HG02642 (cell line): ENCODE results near the gene PCCA.
"Not testable (repeated sequence)": the region's sequence is repeated elsewhere in the genome, so short reads cannot be mapped to it uniquely, and the experiment has no call there.

Source experiments
- ATAC-seq: cut with Tn5 transposase; IDR thresholded peaks from one replicate; pipeline ENCODE4 v1.9.1; 2021; ENCODE audit warnings: mild to moderate bottlenecking; ENCODE audit not compliant: unreplicated experiment, poor library complexity

The PCCA gene

GRCh38 chr13:100231176-100231575 is 142.3 kb downstream of the PCCA start:
- ATAC-seq, result no peak

DNA sequence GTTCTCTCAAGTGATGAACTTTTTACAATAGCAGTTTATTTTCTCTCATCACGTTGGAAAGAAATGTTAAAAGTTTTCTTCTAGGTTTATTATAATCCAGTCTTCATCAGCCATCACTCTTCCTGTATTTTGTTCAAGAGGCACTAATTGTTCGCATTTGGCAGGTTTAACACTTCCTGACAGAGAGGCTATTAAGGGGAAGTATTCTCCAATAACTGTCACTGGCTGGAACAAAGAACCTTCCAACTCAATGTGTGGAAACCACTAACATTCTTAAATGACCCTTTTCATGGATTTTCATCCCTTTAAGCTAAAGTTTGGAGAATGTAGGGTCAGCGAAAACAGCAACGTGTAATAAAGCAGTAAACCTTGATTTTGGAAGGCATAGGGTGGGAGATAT is 145.1 kb downstream of the PCCA start:
- ATAC-seq, result no peak

DNA sequence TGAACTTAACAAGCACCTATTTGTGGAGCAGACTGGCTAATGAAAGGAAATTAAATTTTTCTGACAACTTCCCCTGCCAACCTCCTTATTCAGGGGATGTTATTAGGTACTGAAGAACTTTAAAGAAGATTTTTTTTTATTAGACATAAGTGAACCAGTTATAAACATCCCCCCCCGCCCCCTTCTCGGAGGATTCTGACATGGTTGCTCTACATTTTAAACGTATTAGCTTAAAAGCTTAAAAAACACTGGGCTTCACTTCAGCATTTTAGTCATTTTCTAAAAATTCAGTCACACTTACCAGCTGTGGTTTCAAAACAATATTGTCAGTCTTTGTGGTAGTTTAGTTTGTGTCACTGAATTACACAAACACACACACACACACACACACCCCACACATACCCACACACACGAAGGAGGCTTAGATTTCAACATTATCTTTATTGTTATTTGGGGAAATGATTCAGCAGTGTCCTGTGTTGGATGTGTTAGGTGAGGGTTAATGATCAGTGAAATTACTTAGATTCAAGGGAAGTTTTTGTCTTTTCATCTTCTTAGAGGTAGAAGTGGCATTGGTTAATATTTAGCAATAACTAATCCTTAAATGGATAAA is 145.7 kb downstream of the PCCA start:
- no peak for ATAC-seq

GRCh38 chr13:100235311-100235901 is 146.5 kb downstream of the PCCA start:
- no peak for ATAC-seq

- ATAC-seq, result no peak
Measured at GRCh38 chr13:100240109-100240779, 151.4 kb downstream of the PCCA start.

DNA sequence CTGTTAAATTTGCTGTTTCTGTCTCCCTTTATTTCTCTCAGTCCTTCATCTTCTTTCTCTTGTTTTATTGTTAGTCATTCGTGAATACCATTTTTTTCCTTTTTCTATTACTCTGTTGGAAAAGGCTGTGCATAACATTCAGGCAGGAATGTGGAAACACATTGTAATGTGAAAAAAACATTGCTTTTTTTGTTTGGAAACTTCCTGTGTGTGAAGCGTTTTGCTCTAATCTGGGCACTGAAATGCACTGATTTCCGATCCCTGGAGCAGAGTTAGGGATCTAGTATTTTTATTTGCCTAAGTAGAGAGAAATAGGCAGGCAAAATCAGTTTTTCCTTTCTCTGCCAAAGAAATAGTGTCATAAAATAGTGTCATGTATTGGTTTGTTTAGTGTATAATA is 155.5 kb downstream of the PCCA start:
- ATAC-seq, result no peak

- ATAC-seq, result no peak
Measured at GRCh38 chr13:100245104-100245503, 156.2 kb downstream of the PCCA start.

- no peak for ATAC-seq
Measured at GRCh38 chr13:100247937-100248336, 159.0 kb downstream of the PCCA start.

- ATAC-seq, result no peak
Measured at GRCh38 chr13:100254002-100254401, 165.1 kb downstream of the PCCA start.

DNA sequence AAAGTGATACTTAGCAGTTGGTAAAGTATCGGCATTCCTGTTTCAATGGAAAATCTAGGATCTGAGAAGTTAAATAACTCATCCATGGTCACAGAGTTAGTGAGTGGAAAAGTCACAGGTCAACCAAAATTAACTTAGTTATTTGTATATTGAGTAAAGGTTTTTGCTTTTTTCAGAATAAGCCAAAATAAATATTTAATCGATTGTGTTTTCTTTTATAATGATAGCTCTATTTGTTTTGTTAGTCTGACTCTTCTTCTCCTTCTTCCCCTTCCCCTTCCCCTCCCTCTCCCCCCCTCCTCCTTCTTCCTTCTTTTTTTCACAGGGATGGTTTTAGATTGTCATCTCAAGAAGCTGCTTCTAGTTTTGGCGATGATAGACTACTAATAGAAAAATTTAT is 173.5 kb downstream of the PCCA start:
- ATAC-seq, result no peak

- no peak for ATAC-seq
Measured at GRCh38 chr13:100266026-100266425, 177.1 kb downstream of the PCCA start.

DNA sequence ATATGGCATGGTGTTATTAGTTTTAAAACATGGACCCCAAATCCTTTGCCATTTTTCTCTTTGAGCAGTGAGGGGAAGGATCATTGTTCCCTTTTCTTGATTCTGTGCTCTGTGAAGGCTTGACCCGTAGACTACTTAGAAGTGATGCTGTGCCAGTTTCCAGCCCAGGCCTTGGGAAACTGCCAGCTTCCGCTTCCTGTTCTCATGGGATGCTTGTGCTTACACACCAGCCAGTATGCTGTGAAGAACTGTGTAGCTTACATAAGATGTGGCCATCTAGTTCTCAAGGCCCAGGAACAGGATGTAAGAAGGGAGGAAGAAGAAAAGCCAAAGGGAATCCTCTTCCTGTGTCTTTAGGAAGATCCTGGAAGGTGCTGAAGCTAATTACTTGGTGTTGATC is 180.9 kb downstream of the PCCA start:
- no peak for ATAC-seq

GRCh38 chr13:100273138-100273537 is 184.2 kb downstream of the PCCA start:
- no peak for ATAC-seq

DNA sequence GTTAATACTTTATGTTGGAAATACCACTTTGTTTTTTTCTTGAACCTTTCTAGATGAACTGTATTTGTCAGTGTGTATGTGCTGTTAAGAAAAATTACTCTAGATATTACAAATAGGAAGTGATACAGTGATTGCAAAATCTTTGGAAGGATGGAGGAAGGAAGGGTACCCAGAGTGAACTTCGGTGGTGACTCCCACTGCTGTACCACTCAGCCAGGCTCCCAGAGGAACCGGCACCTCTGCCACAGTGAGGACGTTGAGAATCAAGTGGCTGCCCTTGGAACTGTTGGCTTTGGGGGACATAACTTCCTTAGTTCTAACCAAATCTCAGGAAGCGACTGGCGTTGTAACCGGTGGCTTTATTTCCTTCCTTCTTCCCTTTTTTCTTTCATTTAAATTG is 184.7 kb downstream of the PCCA start:
- no peak for ATAC-seq

- no peak for ATAC-seq
Measured at GRCh38 chr13:100274942-100275506, 186.1 kb downstream of the PCCA start.

DNA sequence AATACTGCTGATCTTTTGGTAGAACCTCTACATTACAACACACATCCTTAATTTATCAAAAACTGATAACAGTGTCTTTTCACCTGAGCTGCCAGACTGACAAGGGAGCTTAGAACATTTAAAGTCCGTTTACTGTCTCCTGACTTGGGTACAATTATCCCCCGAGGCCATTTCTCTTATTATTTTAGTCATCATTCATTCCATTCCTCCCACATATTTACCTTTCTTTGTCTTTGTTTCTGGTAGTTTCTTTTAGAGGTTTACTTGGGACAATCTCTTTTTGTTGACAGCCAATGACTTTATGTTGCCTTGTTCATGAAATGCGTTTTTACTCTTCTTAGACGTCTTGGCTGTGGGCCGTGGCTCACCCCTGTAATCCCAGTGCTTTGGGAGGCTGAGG is 186.9 kb downstream of the PCCA start:
- ATAC-seq, result no peak

DNA sequence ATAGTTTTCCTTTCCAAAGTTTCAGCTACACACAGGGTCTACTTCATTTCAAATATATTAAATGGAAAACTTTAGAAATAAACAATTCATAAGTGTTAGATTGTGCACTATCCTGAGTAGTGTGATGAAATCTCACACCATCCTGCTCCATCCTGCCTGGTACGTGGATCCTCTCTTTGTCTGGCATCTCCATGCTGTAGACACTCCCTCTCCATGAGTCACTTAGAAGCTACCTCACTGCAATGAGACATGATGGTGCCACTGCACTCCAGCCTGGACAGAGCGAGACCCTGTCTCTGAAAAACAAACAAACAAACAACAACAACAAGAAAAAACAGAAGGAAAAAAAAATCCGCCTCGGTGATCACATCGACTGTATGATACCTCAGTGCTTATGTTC is 191.8 kb downstream of the PCCA start:
- ATAC-seq, result no peak

DNA sequence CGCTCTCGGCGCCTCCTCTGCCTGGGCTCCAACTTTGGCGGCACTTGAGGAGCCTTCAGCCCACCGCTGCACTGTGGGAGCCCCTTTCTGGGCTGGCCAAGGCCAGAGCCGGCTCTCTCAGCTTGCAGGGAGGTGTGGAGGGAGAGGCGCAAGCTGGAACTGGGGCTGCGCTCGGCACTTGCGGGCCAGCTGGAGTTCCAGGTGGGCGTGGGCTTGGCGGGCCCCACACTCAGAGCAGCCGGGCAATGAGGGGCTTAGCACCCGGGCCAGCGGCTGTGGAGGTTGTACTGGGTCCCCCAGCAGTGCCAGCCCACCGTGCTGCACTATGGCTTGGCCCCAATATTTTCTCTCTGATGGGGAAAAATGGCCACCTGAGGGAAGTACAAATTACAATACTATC is 193.4 kb downstream of the PCCA start:
- not testable (repeated sequence) for ATAC-seq

GRCh38 chr13:100290165-100290801 is 201.4 kb downstream of the PCCA start:
- no peak for ATAC-seq

DNA sequence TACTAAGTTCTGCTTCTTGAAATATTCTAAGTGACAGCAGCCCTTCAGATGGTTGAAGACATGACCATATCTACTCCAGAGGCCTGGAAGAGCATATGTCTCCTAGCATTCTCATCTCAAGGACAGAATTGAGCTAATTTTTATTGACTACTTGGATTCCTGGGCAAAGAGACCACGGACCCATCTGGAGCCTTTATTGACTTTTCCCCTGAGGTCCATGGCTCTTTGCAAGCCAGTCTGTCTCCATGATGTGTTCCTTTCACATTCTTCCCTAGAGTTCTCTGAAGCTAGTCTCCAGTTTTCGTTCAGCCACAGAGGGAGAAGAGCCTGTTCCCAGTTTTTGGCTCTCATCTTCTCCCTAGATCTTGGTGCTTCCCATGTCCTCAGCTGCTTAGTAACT is 202.7 kb downstream of the PCCA start:
- ATAC-seq, result no peak

DNA sequence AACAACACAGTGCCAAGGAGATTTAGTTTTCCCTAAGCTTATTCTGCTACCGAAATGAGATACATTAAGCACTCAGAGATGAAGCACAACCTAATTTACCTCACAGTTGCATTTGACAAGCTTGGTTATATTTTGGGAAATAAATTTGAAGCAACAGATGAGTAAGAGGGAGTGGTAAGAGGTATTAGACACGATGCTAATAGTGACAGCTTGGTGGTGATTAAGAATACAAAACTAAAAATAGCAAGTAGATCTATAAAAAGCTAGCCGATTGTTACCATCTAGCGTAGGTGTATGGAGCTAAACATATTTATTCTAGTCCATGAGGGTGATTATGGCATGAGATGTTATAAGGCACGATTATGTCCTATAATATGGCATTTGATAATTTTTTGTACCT is 208.5 kb downstream of the PCCA start:
- no peak for ATAC-seq
